Measurements from ENCODE around the gene KLHL8. TPM values are rescaled to one million over a fixed set of nuclear protein-coding genes. Genes with fewer than 3 reads are reported as not detected.

The KLHL8 gene
- total and polyA plus RNA-seq, 4 donors = 2.9 to 14.4 (median 5.1) TPM

- Histone ChIP-seq H3K36me3 (ENCODE audit: control insufficient read depth in 4 of 4, insufficient read depth in 3 of 4, low read depth in 1 of 4, low read length in 3 of 4) (no peaks in the 10 kb centered on the region), H3K9me3 (ENCODE audit: control insufficient read depth in 4 of 4, low read length in 3 of 4) (no peaks in the 10 kb centered on the region), H3K27me3 (ENCODE audit: control insufficient read depth in 4 of 4, insufficient read depth in 4 of 4, low read length in 3 of 4) (no peaks in the 10 kb centered on the region), H3K9ac (ENCODE audit: low read depth in 1 of 2, low read length in 2 of 2) (no peak overlapping the region), H3K4me3 (ENCODE audit: low read depth in 1 of 3, low read length in 3 of 3) (no peak overlapping the region), H3K4me1 (ENCODE audit: control insufficient read depth in 4 of 4, insufficient read depth in 4 of 4, low read length in 3 of 4) (peaks cover 0 to 4% (median 0%) of the 10 kb centered on the region in 4 donors), H3K27ac (ENCODE audit: low read depth in 1 of 2, low read length in 2 of 2) (no peak overlapping the region)
- 96% methylated on average over 5 of the region's 5 CpGs for WGBS
- DNase-seq (ENCODE audit: low spot score) = no peak
- TF ChIP-seq SP1 (IDR thresholded peaks at IDR 0.05) = no peak
- no peak for TF ChIP-seq HNF4G (IDR thresholded peaks at IDR 0.05)
- TF ChIP-seq, protein P1, sequence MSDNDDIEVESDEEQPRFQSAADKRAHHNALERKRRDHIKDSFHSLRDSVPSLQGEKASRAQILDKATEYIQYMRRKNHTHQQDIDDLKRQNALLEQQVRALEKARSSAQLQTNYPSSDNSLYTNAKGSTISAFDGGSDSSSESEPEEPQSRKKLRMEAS (IDR thresholded peaks at IDR 0.05) = no peak
- TF ChIP-seq TAF1 (conservative IDR thresholded peaks at IDR 0.05) = no peak
- TF ChIP-seq FOXA2 (IDR thresholded peaks at IDR 0.05) = no peak
- TF ChIP-seq, protein P2, sequence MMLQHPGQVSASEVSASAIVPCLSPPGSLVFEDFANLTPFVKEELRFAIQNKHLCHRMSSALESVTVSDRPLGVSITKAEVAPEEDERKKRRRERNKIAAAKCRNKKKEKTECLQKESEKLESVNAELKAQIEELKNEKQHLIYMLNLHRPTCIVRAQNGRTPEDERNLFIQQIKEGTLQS (IDR thresholded peaks at IDR 0.05) = no peak
- no peak for TF ChIP-seq GABPA (IDR thresholded peaks at IDR 0.05 in 1 of 2, conservative IDR thresholded peaks at IDR 0.05 in 1 of 2)
- no peak for TF ChIP-seq FOXA1 (IDR thresholded peaks at IDR 0.05)
- TF ChIP-seq YY1 (IDR thresholded peaks at IDR 0.05) = no peak
- TF ChIP-seq JUND (IDR thresholded peaks at IDR 0.05) = no peak
- no peak for TF ChIP-seq CTCF (IDR thresholded peaks at IDR 0.05; ENCODE audit: low read depth, low read length, missing input control)
- TF ChIP-seq EGR1 (IDR thresholded peaks at IDR 0.05; ENCODE audit: low read depth in 2 of 2) = no peak
- TF ChIP-seq RXRA (IDR thresholded peaks at IDR 0.05) = no peak
- no peak for TF ChIP-seq RAD21 (IDR thresholded peaks at IDR 0.05)
- TF ChIP-seq NR2F2 (IDR thresholded peaks at IDR 0.05) = no peak
Observed at GRCh38 chr4:87268411-87268810, 48.0 kb upstream of the KLHL8 start.

- H3K27ac ChIP-seq (ENCODE audit: low read depth in 1 of 2, low read length in 2 of 2) = no peak overlapping the region
- DNase-seq (ENCODE audit: low spot score) = no peak
- WGBS = 77% methylated on average over 3 of the region's 3 CpGs
- no peak for TF ChIP-seq NR2F2 (IDR thresholded peaks at IDR 0.05)
- TF ChIP-seq REST (IDR thresholded peaks at IDR 0.05) = no peak
- no peak for TF ChIP-seq ZBTB33 (IDR thresholded peaks at IDR 0.05)
- no peak for TF ChIP-seq HNF4G (IDR thresholded peaks at IDR 0.05)
- no peak for TF ChIP-seq FOXA1 (IDR thresholded peaks at IDR 0.05)
- no peak for TF ChIP-seq CTCF (IDR thresholded peaks at IDR 0.05; ENCODE audit: low read depth, low read length, missing input control)
- no peak for TF ChIP-seq GABPA (IDR thresholded peaks at IDR 0.05 in 1 of 2, conservative IDR thresholded peaks at IDR 0.05 in 1 of 2)
- TF ChIP-seq HNF4A (conservative IDR thresholded peaks at IDR 0.05) = no peak
- TF ChIP-seq, protein P2 (IDR thresholded peaks at IDR 0.05) = no peak
- no peak for TF ChIP-seq TAF1 (conservative IDR thresholded peaks at IDR 0.05)
- TF ChIP-seq, protein P1 (IDR thresholded peaks at IDR 0.05) = no peak
- no peak for TF ChIP-seq EGR1 (IDR thresholded peaks at IDR 0.05; ENCODE audit: low read depth in 2 of 2)
- TF ChIP-seq JUND (IDR thresholded peaks at IDR 0.05) = no peak
- TF ChIP-seq FOXA2 (IDR thresholded peaks at IDR 0.05) = no peak
- TF ChIP-seq SP1 (IDR thresholded peaks at IDR 0.05) = no peak
- TF ChIP-seq RAD21 (IDR thresholded peaks at IDR 0.05) = no peak
- no peak overlapping the region for H3K9ac ChIP-seq (ENCODE audit: low read depth in 1 of 2, low read length in 2 of 2)
- H3K27me3 ChIP-seq (ENCODE audit: control insufficient read depth in 4 of 4, insufficient read depth in 4 of 4, low read length in 3 of 4) = no peaks in the 10 kb centered on the region
- H3K9me3 ChIP-seq (ENCODE audit: control insufficient read depth in 4 of 4, low read length in 3 of 4) = no peaks in the 10 kb centered on the region
- no peaks in the 10 kb centered on the region for H3K36me3 ChIP-seq (ENCODE audit: control insufficient read depth in 4 of 4, insufficient read depth in 3 of 4, low read depth in 1 of 4, low read length in 3 of 4)
- H3K4me3 ChIP-seq (ENCODE audit: low read depth in 1 of 3, low read length in 3 of 3) = no peak overlapping the region
- H3K4me1 ChIP-seq (ENCODE audit: control insufficient read depth in 4 of 4, insufficient read depth in 4 of 4, low read length in 3 of 4) = peaks cover 0 to 4% (median 0%) of the 10 kb centered on the region in 4 donors
Observed at GRCh38 chr4:87266986-87267385, 46.6 kb upstream of the KLHL8 start.
